GM18526 (cell line): ENCODE results near the gene IGF2R.

Experiments used
- POLR2A ChIP-seq: IDR thresholded peaks from 3 replicates; pipeline ENCODE4 v1.6.1; 2011; ENCODE audit not compliant: insufficient read length; ENCODE audit errors: extremely low read depth

IGF2R gene

GRCh38 chr6:160141001-160141726, 172.3 kb downstream of the IGF2R start:
- no peak for TF ChIP-seq POLR2A

GRCh38 chr6:160142115-160142715, 173.3 kb downstream of the IGF2R start:
- TF ChIP-seq POLR2A: no peak

GRCh38 chr6:160146454-160147145, 177.7 kb downstream of the IGF2R start:
- no peak for TF ChIP-seq POLR2A

GRCh38 chr6:160147146-160147536, 178.3 kb downstream of the IGF2R start:
- TF ChIP-seq POLR2A: no peak

GRCh38 chr6:160154471-160154870, 185.6 kb downstream of the IGF2R start:
- no peak for TF ChIP-seq POLR2A

- TF ChIP-seq POLR2A: no peak
Measured at GRCh38 chr6:160156842-160157241, 188.0 kb downstream of the IGF2R start.

GRCh38 chr6:160160450-160160849, 191.6 kb downstream of the IGF2R start:
- no peak for TF ChIP-seq POLR2A
